GM12878 (cell line): ENCODE data around the gene TNRC18. TPM values are rescaled to one million over a fixed set of nuclear protein-coding genes. Genes with fewer than 3 reads are reported as not detected.

Experiments used
- ATAC-seq: fragments of 200-7000 bp; cut with Tn5 transposase; 3 replicates; pipeline ENCODE4 v1.9.1; 2020; ENCODE audit warnings: mild to moderate bottlenecking, moderate library complexity
- BruUV-seq: library from RNA; stranded (reverse); fragments of 400-500 nt; replicated peaks from 2 replicates; lab custom pipeline; 2021; lab: Mats Ljungman, UMichigan
- CTCF ChIA-PET: fragments of 300-600 bp; sonication (Branson Sonifier 250); formaldehyde crosslinking; extraction: SDS; loops from one replicate; lab custom pipeline; 2021; ENCODE audit warnings: inconsistent platforms; lab: Yijun Ruan, JAX
- POLR2A ChIA-PET: fragments of 350-600 bp; formaldehyde crosslinking; extraction: SDS; loops from one replicate; lab custom pipeline; 2021; ENCODE audit warnings: inconsistent platforms; lab: Charles Lee
- RAD21 ChIA-PET: fragments of 300-600 bp; sonication (Branson Sonifier 250); formaldehyde crosslinking; loops from one replicate; lab custom pipeline; 2023; ENCODE audit warnings: antibody characterized with exemption; ENCODE audit not compliant: unreplicated experiment; lab: Charles Lee
- SMC1A ChIA-PET: fragments of 300-600 bp; sonication (Branson Sonifier 250); formaldehyde crosslinking; loops from one replicate; lab custom pipeline; 2023; ENCODE audit not compliant: unreplicated experiment, uncharacterized antibody; lab: Charles Lee
- DNase-seq: peaks from one replicate; pipeline ENCODE4 v3.0.0-alpha.2; 2011; ENCODE audit warnings: low read depth, low spot score
- FAIRE-seq: peaks from 3 replicates; lab custom pipeline; 2011; peaks lifted over from hg19 to GRCh38; lab: Jason Lieb, UNC
- H2AFZ ChIP-seq: 2 replicates; pipeline ENCODE4 v1.6.0; 2011; ENCODE audit warnings: low read depth, low read length, control low read depth; ENCODE audit not compliant: control insufficient read depth
- H3K27ac ChIP-seq: 2 replicates; pipeline ENCODE4 v1.5.1; 2011; ENCODE audit warnings: control low read depth; ENCODE audit not compliant: control insufficient read depth, insufficient read depth
- H3K27me3 ChIP-seq, 2 experiments: replicated peaks in 1 of 2; 2 replicates each; pipeline versions ENCODE4 v1.6.0 to v1.6.1; 2011; ENCODE audit warnings: low read length in 1 of 2; ENCODE audit not compliant: control insufficient read depth in 2 of 2, insufficient read depth in 2 of 2
- H3K36me3 ChIP-seq, 2 experiments: 2 replicates each; pipeline ENCODE4 v1.5.1; 2011; ENCODE audit warnings: low read length in 1 of 2; ENCODE audit not compliant: control insufficient read depth in 2 of 2, insufficient read depth in 2 of 2
- H3K4me1 ChIP-seq: 2 replicates; pipeline ENCODE4 v1.6.1; 2011; ENCODE audit warnings: mild to moderate bottlenecking, low read length, moderate library complexity, mixed read lengths; ENCODE audit not compliant: control insufficient read depth, insufficient read depth
- H3K4me2 ChIP-seq: 2 replicates; pipeline ENCODE4 v1.6.0; 2011; ENCODE audit warnings: control low read depth; ENCODE audit not compliant: control insufficient read depth, insufficient read depth
- H3K4me3 ChIP-seq: fragments of 200-600 bp; sonication (generic); 2 replicates; pipeline ENCODE4 v1.5.1; 2016
- H3K79me2 ChIP-seq: 2 replicates; pipeline ENCODE4 v1.6.0; 2011; ENCODE audit warnings: low read length; ENCODE audit not compliant: control insufficient read depth, insufficient read depth
- H3K9ac ChIP-seq: 2 replicates; pipeline ENCODE4 v1.8.0; 2011; ENCODE audit warnings: low read length, control low read depth, mixed read lengths; ENCODE audit not compliant: control insufficient read depth, insufficient read depth
- H3K9me3 ChIP-seq: replicated peaks from 3 replicates; pipeline ENCODE4 v1.5.1; 2011; ENCODE audit warnings: mild to moderate bottlenecking, low read length; ENCODE audit not compliant: control insufficient read depth, insufficient read depth
- H4K20me1 ChIP-seq: 2 replicates; pipeline ENCODE4 v1.6.0; 2011; ENCODE audit not compliant: control insufficient read depth, insufficient read depth
- BCL3 ChIP-seq: IDR thresholded peaks from 2 replicates; pipeline ENCODE4 v1.6.1; 2011; ENCODE audit warnings: borderline replicate concordance, low read depth, mild to moderate bottlenecking, moderate library complexity, low read length; ENCODE audit not compliant: insufficient read depth, poor library complexity, severe bottlenecking
- WGBS: methylation state at CpG from one replicate; pipeline ENCODE4 v1.1.6; 2016; ENCODE audit warnings: low lambda C conversion rate; ENCODE audit not compliant: insufficient replicate concordance, insufficient coverage; ENCODE audit errors: missing lambda C conversion rate; 5-methylcytosine and 5-hydroxymethylcytosine counted together
- in situ Hi-C: fragments of 300-500 bp; cut with MboI; formaldehyde crosslinking; loops from 9 replicates; pipeline ENCODE4 v1.14.3; 2018; ENCODE audit warnings: mixed read lengths
- intact Hi-C: fragments of 100-400 bp; cut with micrococcal nuclease; formaldehyde crosslinking; loops from one replicate; pipeline ENCODE4 v1.14.2; 2022; ENCODE audit not compliant: unreplicated experiment
- polyA plus RNA-seq, 11 experiments: library from polyadenylated mRNA; depleted of rRNA in 4 of 11; unstranded in 6 of 11; stranded (reverse) in 5 of 11; fragments of >200 nt; fragmentation: Nextera tagmentation in 4 of 11; fragmentation: Illumina TruSeq in 1 of 11; extraction: Ambion mirVana in 4 of 11; extraction: Trizol in 1 of 11; gene quantifications; 1 replicate in 1 of 11; 2 replicates in 10 of 11; pipeline versions ENCODE4 v1.2.1 to v1.2.3, GENCODE V29; 2011 to 2016; ENCODE audit warnings: inconsistent platforms in 2 of 11, missing spikeins in 2 of 11, low read depth in 1 of 11
- total RNA-seq, 4 experiments: library from RNA; depleted of rRNA in 3 of 4; stranded (reverse); fragments of >200 nt in 3 of 4; fragmentation: Illumina TruSeq in 1 of 4; extraction: Trizol in 1 of 4; gene quantifications; 2 replicates each; pipeline versions ENCODE4 v1.2.1 to v1.2.3, GENCODE V29; 2013 to 2021
- TF ChIP-seq, protein P1 (sequence below): IDR thresholded peaks from 2 replicates; pipeline ENCODE4 v1.6.1; 2011; ENCODE audit warnings: mild to moderate bottlenecking, low read depth, low read length, moderate library complexity; ENCODE audit not compliant: insufficient replicate concordance
- TF ChIP-seq, protein P2 (sequence below): IDR thresholded peaks from 2 replicates; pipeline ENCODE4 v1.6.1; 2011; ENCODE audit warnings: low read depth, low read length, improper control_type of control experiment, borderline replicate concordance

TNRC18 gene
- total and polyA plus RNA-seq, 10 of the 15 experiments (the other 5 are each of a cell fraction or from before 2014, with no cell fraction given) = 0.02 to 31.7 (median 5.4) TPM

DNA sequence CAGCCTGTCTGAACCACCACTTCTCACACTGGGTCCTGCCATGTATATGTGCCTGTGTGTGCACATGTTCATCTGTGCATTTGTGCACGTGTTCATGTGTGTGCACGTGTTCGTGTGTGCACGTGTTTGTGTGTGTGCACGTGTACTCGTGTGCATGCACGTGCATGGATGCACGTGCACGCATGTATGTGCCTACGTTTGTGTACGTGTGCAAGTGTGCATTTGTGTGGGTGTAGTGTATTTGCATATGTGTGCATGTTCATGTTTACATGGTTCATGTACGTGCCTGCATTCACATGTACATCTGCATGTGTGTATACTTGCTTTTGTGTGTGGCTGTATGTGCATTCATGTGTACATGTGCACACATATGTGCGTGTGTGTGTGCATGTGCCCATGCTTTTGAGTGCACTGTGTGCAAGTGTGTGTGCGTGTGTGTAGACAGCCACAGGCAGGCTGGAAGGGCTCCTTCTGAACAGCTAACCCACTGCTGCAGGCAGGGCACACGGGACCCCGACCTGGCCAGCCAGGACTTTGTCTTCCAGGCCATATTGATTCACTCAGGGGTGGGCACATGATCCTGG, 112.7 kb downstream of the TNRC18 start:
- ATAC-seq = no peak
- WGBS = 98% methylated on average over 16 of the region's 16 CpGs
- Histone ChIP-seq H3K4me1 (no peaks in the 10 kb centered on the region), H3K36me3 (peaks cover 1 to 4% of the 10 kb centered on the region in 2 experiments; a peak in 2 of 4 replicates), H3K79me2 (no peaks in the 10 kb centered on the region), H3K9me3 (no peaks in the 10 kb centered on the region), H3K9ac (no peak overlapping the region), H3K27ac (no peak overlapping the region), H3K4me2 (no peak overlapping the region), H4K20me1 (no peaks in the 10 kb centered on the region), H3K27me3 (no peaks in the 10 kb centered on the region), H2AFZ (no peak overlapping the region), H3K4me3 (no peak overlapping the region)
- TF ChIP-seq, protein P1, sequence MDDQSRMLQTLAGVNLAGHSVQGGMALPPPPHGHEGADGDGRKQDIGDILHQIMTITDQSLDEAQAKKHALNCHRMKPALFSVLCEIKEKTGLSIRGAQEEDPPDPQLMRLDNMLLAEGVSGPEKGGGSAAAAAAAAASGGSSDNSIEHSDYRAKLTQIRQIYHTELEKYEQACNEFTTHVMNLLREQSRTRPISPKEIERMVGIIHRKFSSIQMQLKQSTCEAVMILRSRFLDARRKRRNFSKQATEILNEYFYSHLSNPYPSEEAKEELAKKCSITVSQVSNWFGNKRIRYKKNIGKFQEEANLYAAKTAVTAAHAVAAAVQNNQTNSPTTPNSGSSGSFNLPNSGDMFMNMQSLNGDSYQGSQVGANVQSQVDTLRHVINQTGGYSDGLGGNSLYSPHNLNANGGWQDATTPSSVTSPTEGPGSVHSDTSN = peak; percentile 5
- TF ChIP-seq BCL3 = peak; percentile 90
- TF ChIP-seq, protein P2, sequence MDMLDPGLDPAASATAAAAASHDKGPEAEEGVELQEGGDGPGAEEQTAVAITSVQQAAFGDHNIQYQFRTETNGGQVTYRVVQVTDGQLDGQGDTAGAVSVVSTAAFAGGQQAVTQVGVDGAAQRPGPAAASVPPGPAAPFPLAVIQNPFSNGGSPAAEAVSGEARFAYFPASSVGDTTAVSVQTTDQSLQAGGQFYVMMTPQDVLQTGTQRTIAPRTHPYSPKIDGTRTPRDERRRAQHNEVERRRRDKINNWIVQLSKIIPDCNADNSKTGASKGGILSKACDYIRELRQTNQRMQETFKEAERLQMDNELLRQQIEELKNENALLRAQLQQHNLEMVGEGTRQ = no peak
- BruUV-seq = no TSS peak
- FAIRE-seq = no peak
- RAD21 ChIA-PET = no interaction called here
- DNase-seq = no peak
- intact Hi-C loops = no loop called here
- POLR2A ChIA-PET = no interaction called here
- CTCF ChIA-PET = no interaction called here
- in situ Hi-C loops = no loop called here
- SMC1A ChIA-PET = no interaction called here
